Stimulated activated CD8-positive, alpha-beta memory T cell treated with anti-CD3 and anti-CD28 coated beads, Interleukin-7, amount 100 ng/mL, for 48 hours (primary cell): ENCODE measurements around the gene IER2.

Source experiments
- DNase-seq, 2 donors: peaks; one replicate each; pipeline ENCODE4 v3.0.0-alpha.2; 2020; ENCODE audit warnings: low read depth in 1 of 2; ENCODE audit errors: extremely low read depth in 1 of 2

Gene IER2

GRCh38 chr19:13118424-13119193 lies 31.6 kb upstream of the IER2 start:
- DNase-seq = no peak

GRCh38 chr19:13119627-13120026 lies 30.6 kb upstream of the IER2 start:
- DNase-seq = no peak

DNA sequence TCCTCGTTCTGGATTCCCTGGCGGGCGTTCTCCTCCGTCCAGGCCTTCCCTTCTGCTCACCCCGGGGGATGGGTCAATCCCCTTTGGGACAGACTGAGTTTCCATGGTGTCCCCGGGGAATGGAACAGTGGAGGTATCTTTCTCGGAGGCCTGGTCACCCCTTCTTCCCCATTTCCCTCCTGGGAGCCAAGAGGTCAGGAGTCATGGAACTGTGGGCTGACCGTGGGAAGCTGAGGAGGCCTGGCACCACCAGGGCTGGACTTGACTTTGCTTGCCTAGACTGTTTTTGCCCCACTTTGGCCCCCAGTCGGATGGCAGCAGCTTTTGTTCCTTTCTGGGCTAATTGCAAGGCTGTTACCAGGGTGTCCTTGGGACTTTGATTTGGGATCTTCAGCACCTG lies 30.2 kb upstream of the IER2 start:
- DNase-seq = no peak

DNA sequence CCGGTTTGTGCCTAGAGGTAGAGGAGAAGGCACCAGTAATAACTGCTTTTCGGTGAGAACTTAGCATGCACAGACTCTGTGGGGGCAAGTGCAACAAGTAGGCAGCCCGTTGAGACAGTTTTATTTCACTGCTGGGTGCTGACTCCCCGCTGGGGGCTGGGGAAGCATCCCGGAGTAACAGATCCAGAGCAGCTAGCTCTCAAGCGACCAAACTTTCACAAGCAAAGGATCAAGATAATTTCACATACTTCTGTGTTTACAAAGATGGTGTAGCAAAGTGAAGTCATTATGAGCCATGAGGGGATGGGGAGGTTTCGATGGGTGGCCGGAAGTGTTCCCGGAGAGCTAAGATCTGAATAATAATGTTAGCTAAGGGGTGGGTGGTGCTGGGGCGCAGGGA lies 29.4 kb upstream of the IER2 start:
- no peak for DNase-seq

DNA sequence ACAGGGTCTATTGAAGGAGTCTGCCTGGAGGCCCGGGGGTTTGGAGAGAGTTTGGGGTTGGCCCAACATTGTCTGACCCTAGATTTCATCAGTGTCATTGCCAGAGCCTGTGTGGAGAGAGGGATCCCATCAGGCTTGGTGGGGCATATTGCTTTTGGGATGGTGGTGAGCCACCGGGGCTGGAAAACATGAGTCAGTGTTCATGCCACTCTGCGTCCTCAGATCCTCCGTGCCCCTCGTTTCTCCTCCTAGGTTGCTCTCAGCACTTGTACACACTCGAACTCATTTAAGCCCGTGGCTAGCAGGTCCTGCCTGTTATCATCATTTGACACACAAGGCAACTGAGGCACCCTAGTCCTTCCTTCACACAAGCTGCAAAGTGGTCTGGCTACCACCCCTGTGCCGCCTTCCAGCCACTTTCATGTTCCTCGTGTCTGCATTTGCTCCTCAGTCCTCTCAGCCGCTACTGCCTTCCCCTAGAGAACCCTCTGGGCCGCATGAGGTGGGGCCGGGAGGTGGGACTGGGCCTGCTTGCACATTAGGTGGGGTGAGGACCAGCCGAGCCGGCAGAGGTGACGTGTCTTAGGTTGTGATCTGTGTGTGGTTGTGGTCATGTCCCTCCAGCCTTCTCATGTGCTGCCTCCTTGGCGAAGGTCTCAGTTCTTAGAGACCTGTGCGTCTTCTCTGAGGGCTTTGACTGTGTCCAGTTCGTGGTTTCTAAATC lies 28.5 kb upstream of the IER2 start:
- DNase-seq = no peak

DNA sequence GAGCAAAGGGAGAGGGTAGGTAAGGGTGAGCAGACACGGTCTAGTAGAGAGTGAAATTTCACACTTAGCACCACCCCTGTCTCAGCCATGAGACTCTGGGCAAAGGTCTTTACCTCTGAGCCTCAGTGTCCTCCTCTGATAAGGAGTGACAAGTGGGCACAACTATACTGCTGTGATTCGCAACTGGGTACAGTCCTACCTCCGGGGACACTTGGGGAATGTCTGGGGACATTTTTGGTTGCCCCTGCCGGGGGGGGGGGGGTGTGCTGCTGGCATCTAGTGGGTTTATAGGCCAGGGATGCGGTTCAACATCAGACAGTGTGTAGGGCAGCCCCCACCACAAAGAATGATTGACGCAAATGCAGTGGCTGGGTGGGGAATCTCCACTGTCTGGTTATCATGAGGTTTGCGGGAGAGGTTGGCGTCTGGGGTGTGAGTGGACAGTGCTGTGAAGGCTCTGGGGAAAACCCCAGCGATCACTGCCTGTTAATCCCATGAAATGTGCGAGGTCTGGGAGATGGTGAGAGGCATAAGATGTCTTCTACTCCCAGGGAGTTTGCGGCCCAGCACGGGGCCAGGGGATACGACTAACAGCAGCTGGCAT lies 27.8 kb upstream of the IER2 start:
- DNase-seq = no peak

DNA sequence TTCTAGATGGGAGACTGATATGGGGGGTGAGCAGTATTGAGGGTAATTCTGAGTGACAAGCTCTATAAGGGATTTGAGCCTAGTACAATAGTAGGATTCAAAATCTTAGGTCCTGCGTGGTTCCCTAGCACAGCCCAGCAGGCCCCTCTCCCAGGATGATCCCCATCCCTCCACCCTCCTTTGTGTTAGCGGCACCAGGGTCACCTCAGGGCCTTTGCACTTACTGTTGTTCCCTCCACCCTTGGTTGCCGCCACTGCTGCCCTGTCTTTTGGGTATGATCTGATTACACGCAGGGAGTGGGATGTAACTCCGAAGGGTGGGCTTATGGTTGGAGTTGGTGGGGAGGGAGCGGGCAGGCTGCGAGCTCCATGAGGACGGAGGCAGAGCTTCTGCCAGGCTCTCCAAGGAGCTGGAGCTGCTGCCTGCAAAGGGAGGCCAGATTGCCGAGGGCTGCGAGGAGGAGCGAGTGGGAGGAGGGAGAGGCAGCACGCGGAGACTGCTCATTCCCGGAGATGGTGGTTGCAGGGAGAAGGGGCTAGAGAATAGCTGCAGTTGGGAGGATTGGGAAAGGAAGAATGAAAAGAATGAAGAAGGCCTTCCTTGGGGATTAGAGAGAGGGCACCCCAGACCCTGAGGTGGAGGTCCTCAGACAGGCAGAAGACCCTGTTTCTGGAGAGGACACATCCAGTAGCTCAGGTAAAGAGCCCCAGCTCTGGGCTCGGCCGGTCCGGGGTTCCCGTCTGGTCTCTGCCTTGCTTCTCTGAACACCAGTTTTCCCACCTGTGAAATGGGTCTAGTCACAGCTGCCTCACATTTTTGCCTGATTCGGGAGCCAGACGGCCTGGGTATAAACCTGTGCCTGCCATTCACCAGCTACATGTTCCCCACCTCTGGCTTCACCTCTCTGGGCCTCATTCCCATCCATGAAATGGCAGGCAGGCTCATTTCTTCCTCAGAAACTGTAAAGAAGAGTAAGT lies 26.9 kb upstream of the IER2 start:
- DNase-seq = no peak

- DNase-seq = no peak
Measured at GRCh38 chr19:13127051-13127450, 23.2 kb upstream of the IER2 start.

GRCh38 chr19:13127811-13128575 lies 22.2 kb upstream of the IER2 start:
- no peak for DNase-seq

- DNase-seq = no peak
Measured at GRCh38 chr19:13128583-13128982, 21.6 kb upstream of the IER2 start.

DNA sequence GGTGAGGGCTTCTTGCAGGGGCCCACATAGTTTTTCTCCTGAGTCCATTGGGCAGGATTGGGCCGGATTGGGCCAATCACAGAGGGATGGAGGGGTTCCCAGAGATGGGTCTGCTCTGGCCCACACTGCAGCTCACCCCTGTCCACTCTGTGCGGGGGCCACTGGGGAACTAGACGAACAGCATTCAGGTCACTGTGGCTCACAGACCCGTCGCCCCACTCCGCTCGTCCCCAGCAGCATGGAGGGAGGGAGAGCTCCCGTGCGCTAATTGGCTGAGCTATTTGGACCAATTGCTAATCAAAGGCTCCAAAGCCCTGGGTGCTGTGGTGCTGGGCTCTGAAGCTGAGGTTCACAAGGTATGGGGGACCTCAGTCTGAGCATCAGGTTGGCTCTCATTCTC lies 20.8 kb upstream of the IER2 start:
- DNase-seq = no peak

DNA sequence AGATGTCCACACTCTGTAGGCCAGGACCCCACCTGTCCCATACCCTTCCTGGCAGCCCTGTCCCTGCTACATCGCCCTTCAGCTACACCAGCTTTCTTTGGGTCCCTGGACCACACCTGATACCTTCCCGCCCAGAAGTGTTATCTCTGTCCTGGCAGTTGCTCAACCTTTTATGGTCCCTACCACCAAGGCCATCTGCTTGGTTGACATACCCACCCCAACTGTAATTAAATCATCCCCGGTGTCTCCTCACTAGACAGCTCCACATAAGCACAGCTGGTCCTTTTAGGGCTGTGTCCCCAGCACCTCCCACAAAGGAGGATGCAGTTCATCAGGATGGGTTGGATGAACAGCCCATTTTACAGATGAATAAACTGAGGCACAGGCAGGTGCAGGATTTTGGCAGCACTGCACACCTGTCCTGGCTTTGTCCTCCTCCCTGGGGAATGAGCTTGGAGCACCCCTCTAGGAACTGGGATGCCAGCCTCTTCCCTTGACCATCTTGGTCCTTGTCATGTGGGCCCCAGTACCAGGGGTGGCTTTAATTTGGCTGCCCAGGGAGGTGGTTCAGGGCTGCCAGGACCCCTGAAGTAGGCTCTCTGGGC lies 19.2 kb upstream of the IER2 start:
- no peak for DNase-seq

DNA sequence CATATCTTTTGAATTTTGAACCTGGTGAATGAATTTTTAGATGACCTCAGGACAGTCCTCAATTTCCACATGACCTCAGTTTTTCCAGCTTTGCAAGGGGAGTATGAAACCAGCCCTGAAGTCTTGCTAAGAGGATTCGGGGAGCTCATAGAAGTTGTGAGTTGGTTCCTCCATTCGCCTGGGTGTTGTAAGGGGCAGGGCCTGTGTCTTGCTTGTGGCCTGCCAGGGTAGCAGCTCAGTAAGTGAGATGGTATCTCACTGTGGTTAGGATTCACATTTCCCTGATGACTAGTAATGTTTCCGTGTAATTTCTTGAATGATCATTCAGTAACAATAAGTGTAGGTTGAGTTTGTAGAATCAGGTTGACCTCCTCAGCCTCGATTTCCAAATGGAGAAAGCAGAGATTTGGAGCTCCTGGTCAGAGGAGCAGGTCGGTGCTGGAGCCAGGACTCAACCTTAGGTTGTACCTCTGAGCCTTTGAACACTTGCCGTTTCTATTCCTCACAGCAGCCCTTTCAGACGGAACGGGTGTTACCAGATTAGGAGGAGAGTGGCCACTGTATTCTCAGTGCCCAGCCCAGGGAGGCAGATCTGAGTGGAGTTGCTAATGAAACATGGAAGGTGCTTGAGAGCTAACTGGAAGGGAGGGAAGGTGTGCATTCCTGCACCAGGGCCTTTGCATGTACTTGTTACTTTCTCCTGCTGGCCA lies 17.6 kb upstream of the IER2 start:
- DNase-seq = peak in 1 of 2 donors; percentile 77

- DNase-seq = no peak
Measured at GRCh38 chr19:13133241-13133870, 16.9 kb upstream of the IER2 start.

DNA sequence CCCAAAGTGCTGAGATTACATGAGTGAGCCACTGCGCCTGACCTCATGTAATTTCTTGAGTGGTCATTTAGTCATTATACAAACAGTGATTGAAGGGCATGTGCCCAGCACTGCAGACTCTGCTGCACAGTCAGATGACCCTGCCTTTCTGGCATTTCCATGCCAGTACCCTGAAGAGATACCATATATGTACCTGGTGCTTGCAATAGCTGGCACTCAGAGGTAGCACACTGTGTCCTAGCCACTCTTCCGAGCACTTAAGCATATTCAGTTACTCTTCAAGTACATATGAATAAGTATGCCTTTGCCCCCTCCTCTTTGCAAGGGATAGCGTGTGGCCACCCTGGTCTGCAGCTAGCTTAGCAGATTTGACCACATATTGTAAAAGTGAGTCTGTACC lies 15.6 kb upstream of the IER2 start:
- DNase-seq = no peak

DNA sequence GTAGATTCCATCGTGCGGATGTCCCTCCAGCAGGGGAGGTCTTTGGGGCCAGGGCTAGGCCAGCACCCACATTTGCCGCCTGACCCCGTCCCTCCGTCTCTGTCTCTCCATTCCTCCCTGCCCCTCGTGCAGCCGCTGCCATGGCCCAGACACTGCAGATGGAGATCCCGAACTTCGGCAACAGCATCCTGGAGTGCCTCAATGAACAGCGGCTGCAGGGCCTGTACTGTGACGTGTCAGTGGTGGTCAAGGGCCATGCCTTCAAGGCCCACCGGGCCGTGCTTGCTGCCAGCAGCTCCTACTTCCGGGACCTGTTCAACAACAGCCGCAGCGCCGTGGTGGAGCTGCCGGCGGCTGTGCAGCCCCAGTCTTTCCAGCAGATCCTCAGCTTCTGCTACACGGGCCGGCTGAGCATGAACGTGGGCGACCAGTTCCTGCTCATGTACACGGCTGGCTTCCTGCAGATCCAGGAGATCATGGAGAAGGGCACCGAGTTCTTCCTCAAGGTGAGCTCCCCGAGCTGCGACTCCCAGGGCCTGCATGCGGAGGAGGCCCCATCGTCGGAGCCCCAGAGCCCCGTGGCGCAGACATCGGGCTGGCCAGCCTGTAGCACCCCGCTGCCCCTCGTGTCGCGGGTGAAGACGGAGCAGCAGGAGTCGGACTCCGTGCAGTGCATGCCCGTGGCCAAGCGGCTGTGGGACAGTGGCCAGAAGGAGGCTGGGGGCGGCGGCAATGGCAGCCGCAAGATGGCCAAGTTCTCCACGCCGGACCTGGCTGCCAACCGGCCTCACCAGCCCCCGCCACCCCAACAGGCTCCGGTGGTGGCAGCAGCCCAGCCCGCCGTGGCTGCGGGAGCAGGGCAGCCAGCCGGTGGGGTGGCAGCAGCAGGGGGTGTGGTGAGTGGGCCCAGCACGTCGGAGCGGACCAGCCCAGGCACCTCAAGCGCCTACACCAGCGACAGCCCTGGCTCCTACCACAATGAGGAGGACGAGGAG lies 14.8 kb upstream of the IER2 start:
- DNase-seq = no peak

- no peak for DNase-seq
Measured at GRCh38 chr19:13137290-13137794, 12.9 kb upstream of the IER2 start.
